HG03457 (cell line): ENCODE measurements around the gene TMEM63C.

Source experiments
- ATAC-seq: cut with Tn5 transposase; IDR thresholded peaks from one replicate; pipeline ENCODE4 v1.9.1; 2021; ENCODE audit warnings: moderate number of reproducible peaks; ENCODE audit not compliant: unreplicated experiment

The TMEM63C gene

DNA sequence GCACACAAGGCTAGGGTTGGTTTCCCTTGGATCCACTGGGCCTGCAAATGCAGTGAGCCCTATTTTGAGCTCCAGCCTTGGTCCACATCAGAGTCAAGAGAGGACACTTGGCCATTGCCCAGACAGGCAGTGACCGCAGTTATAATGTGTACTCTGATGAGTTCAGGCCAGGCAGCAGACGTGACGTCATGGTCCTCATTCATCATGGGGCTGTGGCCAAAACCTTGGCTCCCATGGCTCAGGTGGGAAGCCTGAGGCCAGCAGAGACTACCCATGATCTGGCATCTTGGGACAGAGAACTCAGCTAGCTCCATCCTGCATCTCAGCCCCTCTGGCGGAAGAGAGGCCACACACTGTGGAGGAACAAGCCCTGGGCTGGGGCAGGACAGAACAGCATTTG, 16.4 kb downstream of the TMEM63C start:
- no peak for ATAC-seq

GRCh38 chr14:77198561-77198960, 17.0 kb downstream of the TMEM63C start:
- no peak for ATAC-seq

- no peak for ATAC-seq
These were observed 18.0 kb downstream of the TMEM63C start for GRCh38 chr14:77199590-77199989.

GRCh38 chr14:77200406-77200985, 18.9 kb downstream of the TMEM63C start:
- ATAC-seq: no peak

- no peak for ATAC-seq
These were observed 20.1 kb downstream of the TMEM63C start for GRCh38 chr14:77201696-77202095.

GRCh38 chr14:77203611-77204458, 22.2 kb downstream of the TMEM63C start:
- no peak for ATAC-seq

GRCh38 chr14:77204459-77204771, 22.8 kb downstream of the TMEM63C start:
- ATAC-seq: no peak

GRCh38 chr14:77204907-77205306, 23.3 kb downstream of the TMEM63C start:
- no peak for ATAC-seq

- ATAC-seq: no peak
These were observed 24.0 kb downstream of the TMEM63C start for GRCh38 chr14:77205566-77205965.

DNA sequence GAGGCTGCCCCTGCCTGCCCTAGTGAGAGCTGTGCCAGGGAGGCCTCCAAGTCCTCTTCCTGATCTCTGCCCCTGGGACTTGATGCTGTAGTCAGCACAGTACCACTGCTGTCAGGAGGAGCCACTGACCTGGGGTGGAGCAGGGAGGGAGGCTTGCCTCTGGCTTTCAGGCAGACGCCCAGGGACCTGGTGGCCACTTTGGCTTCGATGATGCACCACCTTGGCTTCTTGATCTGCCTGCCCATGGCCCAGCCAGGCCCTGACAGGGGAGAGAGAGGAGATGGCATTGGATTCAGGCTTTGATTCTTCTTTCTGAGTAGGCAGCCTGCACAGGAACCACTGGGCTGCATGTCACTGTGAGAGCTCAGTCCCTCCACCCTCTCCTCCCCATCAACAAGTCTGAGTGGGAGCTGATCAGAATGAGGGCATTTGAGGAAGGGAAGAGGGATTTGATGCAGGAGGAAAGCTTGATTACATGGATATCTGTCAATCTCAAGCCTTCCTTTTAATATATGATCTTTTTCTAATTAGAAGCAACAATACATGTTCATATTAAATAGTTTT, 24.7 kb downstream of the TMEM63C start:
- no peak for ATAC-seq

DNA sequence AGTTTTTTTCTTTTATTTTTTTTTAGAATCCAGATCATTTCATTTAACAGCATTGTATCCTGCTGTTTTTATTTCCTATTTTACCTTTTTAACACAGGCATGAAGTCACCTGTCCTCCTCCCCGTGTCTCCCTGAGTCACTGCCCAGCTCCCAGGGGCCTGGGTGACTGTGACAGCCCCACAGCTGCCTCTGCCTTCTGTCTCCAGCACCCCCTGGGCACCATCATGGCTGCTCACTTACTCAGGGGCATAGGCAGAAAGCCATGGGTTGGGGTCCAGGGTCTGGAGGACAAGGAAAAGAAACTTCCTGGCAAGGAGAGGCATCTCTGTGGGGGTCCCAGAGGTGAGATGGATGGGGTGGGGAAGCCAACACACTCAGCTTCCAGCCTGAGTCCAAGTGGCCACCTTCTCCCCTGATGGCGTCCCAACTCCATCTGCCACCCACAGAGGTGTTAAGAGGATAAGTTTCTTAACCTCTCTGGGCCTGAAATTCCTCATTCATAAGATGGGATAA, 25.3 kb downstream of the TMEM63C start:
- ATAC-seq: no peak

GRCh38 chr14:77208291-77208978, 26.8 kb downstream of the TMEM63C start:
- no peak for ATAC-seq

DNA sequence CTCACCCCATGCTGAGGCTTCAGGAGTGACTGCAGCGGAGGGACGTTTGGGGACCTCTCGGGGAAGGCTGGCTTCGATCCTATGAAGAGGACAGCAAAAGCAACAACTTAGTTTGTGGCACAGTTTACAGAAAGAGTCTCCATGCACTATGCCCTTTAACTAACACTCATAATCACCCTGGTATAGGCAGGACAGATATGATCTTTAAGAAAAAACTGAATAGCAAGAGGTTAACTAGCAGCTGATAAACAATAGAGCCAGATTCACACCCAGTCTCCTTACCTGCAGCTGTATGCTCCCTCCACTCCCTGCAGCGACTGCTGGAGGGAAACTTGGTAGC, 27.4 kb downstream of the TMEM63C start:
- no peak for ATAC-seq

- ATAC-seq: no peak
These were observed 30.7 kb downstream of the TMEM63C start for GRCh38 chr14:77212097-77212870.

DNA sequence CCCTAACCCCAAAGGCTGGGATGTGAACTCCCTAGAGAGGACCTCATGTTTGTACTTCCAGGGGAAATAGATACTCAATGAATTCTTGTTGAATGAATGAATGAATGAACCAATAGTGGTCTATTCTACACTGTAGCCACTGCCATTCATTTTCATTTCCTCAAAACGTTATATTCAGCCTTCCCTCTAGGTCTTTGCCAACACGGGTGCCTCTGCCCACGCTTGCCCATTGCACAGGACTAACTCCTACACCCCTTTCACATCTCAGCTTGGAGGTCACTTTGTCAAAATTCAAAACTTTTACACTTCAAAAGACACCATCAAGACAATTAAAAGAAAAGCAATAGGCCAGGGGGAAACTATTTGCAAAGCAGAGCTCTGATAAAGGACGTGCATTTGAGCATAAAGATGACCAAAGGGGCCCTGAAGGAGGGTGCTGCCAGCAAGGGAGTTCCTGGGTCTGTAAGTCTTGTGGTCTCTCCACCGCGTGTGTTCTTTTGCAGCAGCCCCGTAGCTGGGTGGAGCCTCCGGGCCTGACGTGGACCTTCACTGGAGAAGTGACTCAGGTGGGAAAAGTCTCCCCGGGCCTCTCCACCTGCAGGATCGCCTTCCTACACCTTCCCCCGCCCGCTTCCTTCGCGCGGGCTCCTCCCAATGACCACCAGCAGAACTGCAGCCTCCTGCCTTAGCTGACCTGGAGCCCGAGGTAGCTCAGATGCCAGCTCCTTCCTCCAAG, 31.5 kb downstream of the TMEM63C start:
- ATAC-seq: no peak

DNA sequence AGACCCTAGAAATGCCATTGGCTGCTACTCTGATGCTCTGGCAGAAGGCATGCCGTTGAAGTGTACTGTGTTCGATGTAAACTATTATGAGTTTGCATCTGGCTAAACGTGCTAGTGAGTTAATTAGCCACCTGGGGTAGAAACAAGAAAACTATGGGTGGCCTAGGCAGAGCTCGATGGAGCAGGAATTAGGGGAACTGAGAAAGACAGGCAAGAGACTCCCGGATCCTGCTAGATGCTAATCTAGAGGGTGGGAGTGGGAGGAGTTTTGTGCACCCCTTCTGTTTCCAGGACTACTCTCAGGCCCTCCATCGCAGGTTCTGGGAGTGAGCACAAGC, 32.0 kb downstream of the TMEM63C start:
- no peak for ATAC-seq

DNA sequence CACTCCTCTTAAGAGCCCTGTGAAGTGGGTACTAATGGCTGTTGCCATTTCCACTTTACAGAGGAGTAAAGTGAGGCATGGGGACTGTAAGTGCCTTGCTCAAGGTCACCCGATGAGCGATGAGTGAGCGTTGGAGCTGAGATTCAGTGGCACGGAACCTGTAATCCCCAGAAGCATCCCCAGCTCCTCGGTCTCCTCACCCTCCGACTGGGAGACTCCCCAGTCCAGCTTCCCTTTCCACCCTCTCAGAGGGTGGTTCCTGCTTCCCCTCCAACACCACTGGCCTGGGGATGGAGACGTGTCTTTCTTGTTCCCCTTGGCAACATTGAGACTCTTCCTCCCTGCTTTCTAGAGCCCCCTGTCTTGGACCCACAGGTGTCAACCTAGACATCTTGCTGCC, 32.6 kb downstream of the TMEM63C start:
- ATAC-seq: no peak

GRCh38 chr14:77217551-77217950, 36.0 kb downstream of the TMEM63C start:
- no peak for ATAC-seq

- no peak for ATAC-seq
These were observed 38.0 kb downstream of the TMEM63C start for GRCh38 chr14:77219591-77219990.

DNA sequence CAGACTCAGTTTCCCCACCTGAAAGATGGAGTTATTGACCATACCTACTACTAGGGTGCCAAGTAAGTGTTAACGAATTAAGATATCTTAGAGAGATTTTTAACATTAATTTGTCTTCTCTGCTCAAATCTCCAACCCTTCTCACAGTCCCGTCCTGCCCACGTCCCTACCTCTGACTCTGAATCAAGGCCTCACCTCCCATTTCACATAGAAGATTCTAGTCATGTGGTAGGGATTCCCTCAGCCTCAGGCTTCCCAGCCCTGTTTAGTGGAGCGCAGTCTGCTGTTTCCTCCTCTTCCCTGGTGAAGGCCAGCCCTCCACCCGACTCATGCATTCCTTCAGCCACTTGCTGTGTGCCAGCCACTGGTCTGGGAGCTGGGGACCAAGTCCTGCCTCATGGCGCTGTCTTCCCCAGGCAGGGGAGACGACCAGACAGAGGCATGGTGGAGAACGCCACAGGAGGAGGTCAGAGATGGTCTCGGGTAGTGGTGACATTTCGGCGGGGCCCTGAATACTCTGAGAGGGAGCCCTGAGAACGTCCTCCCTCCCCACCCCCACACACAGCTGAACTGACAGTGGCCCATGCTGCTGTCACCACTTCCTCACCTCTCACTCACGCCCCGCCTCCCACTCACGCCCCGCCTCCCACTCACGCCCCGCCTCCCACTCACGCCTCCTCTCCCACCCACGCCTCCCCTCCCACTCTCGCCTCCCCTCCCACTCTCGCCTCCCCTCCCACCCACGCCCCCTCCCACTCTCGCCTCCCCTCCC, 38.8 kb downstream of the TMEM63C start:
- no peak for ATAC-seq
